HCT116 (cell line): ENCODE measurements around the gene CELF4. TPM values are rescaled to one million over a fixed set of nuclear protein-coding genes. Genes with fewer than 3 reads are reported as not detected.

ENCODE experiments used
- ATAC-seq: fragments of 200-7000 bp; cut with Tn5 transposase; 2 replicates; pipeline ENCODE4 v1.9.1; 2020; ENCODE audit warnings: mild to moderate bottlenecking, moderate library complexity
- BruUV-seq: library from RNA; stranded (reverse); fragments of 400-500 nt; replicated peaks from 2 replicates; lab custom pipeline; 2021; lab: Mats Ljungman, UMichigan
- CTCF ChIA-PET: fragments of 300-600 bp; sonication (Branson Sonifier 250); formaldehyde crosslinking; loops from one replicate; lab custom pipeline; 2021; ENCODE audit warnings: antibody characterized with exemption; lab: Charles Lee
- POLR2A ChIA-PET: fragments of 300-600, 350-600 bp; sonication (Branson Sonifier 250); formaldehyde crosslinking; loops from one replicate; lab custom pipeline; 2021; ENCODE audit warnings: antibody characterized with exemption; lab: Charles Lee
- RAD21 ChIA-PET, 2 experiments: fragments of 300-600 bp; sonication (Branson Sonifier 250); formaldehyde crosslinking; loops; one replicate each; lab custom pipeline; 2023; ENCODE audit warnings: low total read pairs in 2 of 2; ENCODE audit not compliant: uncharacterized antibody in 2 of 2, unreplicated experiment in 2 of 2, low non-redundant PET in 1 of 2; lab: Charles Lee
- DNase-seq: peaks from one replicate; pipeline ENCODE4 v3.0.0-alpha.2; 2010; ENCODE audit warnings: low read depth, low spot score
- H2AFZ ChIP-seq: fragments of 200-600 bp; shearing (Covaris generic), sonication (generic); 2 replicates; pipeline ENCODE4 v1.6.1; 2017; ENCODE audit warnings: low read depth, mixed run types, mixed read lengths, antibody characterized with exemption, low read length; ENCODE audit not compliant: poor library complexity, severe bottlenecking
- H3K27ac ChIP-seq: 2 replicates; pipeline ENCODE4 v1.5.1; 2012; ENCODE audit warnings: low read depth, low read length
- H3K27me3 ChIP-seq: fragments of 200-600 bp; sonication (generic); 2 replicates; pipeline ENCODE4 v1.6.1; 2016; ENCODE audit warnings: mixed run types, low read length, mixed read lengths; ENCODE audit not compliant: insufficient read depth
- H3K36me3 ChIP-seq, 2 experiments: fragments of 200-500 bp in 1 of 2; fragments of 200-600 bp in 1 of 2; sonication (Bioruptor generic) in 1 of 2; sonication (generic) in 1 of 2; 2 replicates each; pipeline versions ENCODE4 v1.5.1 to v1.6.1; 2014 to 2016; ENCODE audit warnings: low read length in 2 of 2, inconsistent platforms in 1 of 2, mixed read lengths in 1 of 2, mixed run types in 1 of 2; ENCODE audit not compliant: insufficient read depth in 2 of 2, control insufficient read depth in 1 of 2
- H3K4me1 ChIP-seq, 2 experiments: fragments of 200-600 bp in 1 of 2; sonication (generic) in 1 of 2; 2 replicates each; pipeline versions ENCODE4 v1.5.1 to v1.6.1; 2012 to 2017; ENCODE audit warnings: low read length in 2 of 2, inconsistent platforms in 1 of 2, mild to moderate bottlenecking in 1 of 2, mixed read lengths in 1 of 2, mixed run types in 1 of 2, moderate library complexity in 1 of 2; ENCODE audit not compliant: insufficient read depth in 2 of 2, control insufficient read depth in 1 of 2
- H3K4me2 ChIP-seq: fragments of 200-600 bp; sonication (generic); 2 replicates; pipeline ENCODE4 v1.6.1; 2017; ENCODE audit warnings: mixed run types, low read length, mixed read lengths
- H3K4me3 ChIP-seq, 2 experiments: fragments of 200-600 bp in 1 of 2; sonication (generic) in 1 of 2; replicated peaks in 1 of 2; 2 replicates each; pipeline ENCODE4 v1.5.1; 2011 to 2016; ENCODE audit warnings: low read length in 2 of 2, control low read depth in 1 of 2, low read depth in 1 of 2, mild to moderate bottlenecking in 1 of 2, mixed read lengths in 1 of 2, mixed run types in 1 of 2
- H3K79me2 ChIP-seq: fragments of 200-600 bp; sonication (generic); 2 replicates; pipeline ENCODE4 v1.6.1; 2017; ENCODE audit warnings: mild to moderate bottlenecking, mixed run types, low read length, moderate library complexity, mixed read lengths; ENCODE audit not compliant: insufficient read depth
- H3K9ac ChIP-seq: fragments of 200-600 bp; sonication (generic); 2 replicates; pipeline ENCODE4 v1.6.1; 2016; ENCODE audit warnings: low read length, mixed read lengths
- H3K9me2 ChIP-seq: fragments of 200-600 bp; sonication (generic), shearing (Covaris generic); 2 replicates; pipeline ENCODE4 v1.6.1; 2017; ENCODE audit warnings: mixed run types, mild to moderate bottlenecking, moderate library complexity; ENCODE audit not compliant: insufficient read depth
- H3K9me3 ChIP-seq, 2 experiments: fragments of 200-500 bp in 1 of 2; fragments of 200-600 bp in 1 of 2; sonication (Bioruptor generic) in 1 of 2; sonication (generic) in 1 of 2; 2 replicates each; pipeline ENCODE4 v1.6.1; 2014 to 2017; ENCODE audit warnings: low read length in 2 of 2, mixed read lengths in 2 of 2, inconsistent platforms in 1 of 2, low read depth in 1 of 2, mild to moderate bottlenecking in 1 of 2, mixed run types in 1 of 2, moderate library complexity in 1 of 2; ENCODE audit not compliant: control insufficient read depth in 1 of 2, insufficient read depth in 1 of 2
- H4K20me1 ChIP-seq: fragments of 200-600 bp; sonication (generic), shearing (Covaris generic); 2 replicates; pipeline ENCODE4 v1.6.1; 2017; ENCODE audit warnings: mixed run types, mild to moderate bottlenecking, moderate library complexity; ENCODE audit not compliant: insufficient read depth
- CEBPB ChIP-seq: IDR thresholded peaks from 2 replicates; pipeline ENCODE4 v1.6.1; 2012; ENCODE audit warnings: low read depth
- FOSL1 ChIP-seq: IDR thresholded peaks from 2 replicates; pipeline ENCODE4 v1.6.1; 2012; ENCODE audit warnings: low read depth
- JUND ChIP-seq: IDR thresholded peaks from 2 replicates; pipeline ENCODE4 v1.6.1; 2012
- RAD21 ChIP-seq: IDR thresholded peaks from 2 replicates; pipeline ENCODE4 v1.6.1; 2012; ENCODE audit warnings: low read depth, mild to moderate bottlenecking
- SP1 ChIP-seq: IDR thresholded peaks from 2 replicates; pipeline ENCODE4 v1.6.1; 2012; ENCODE audit warnings: low read depth
- ZFX ChIP-seq: fragments of 450-650 bp; IDR thresholded peaks from 2 replicates; pipeline ENCODE4 v1.6.1; 2017
- intact Hi-C: fragments of 100-400 bp; cut with micrococcal nuclease; formaldehyde crosslinking; loops from 2 replicates; pipeline ENCODE4 v1.10.0; 2022
- total RNA-seq: library from RNA; stranded (reverse); gene quantifications from one replicate; pipeline ENCODE4 v1.2.1, GENCODE V29; 2021; ENCODE audit not compliant: unreplicated experiment
- TF ChIP-seq, protein P1 (sequence below): IDR thresholded peaks from 2 replicates; pipeline ENCODE4 v1.6.1; 2012; ENCODE audit warnings: low read depth
- TF ChIP-seq, protein P2 (sequence below): IDR thresholded peaks from 2 replicates; pipeline ENCODE4 v1.6.1; 2011; ENCODE audit warnings: mild to moderate bottlenecking, low read length, moderate library complexity; ENCODE audit not compliant: insufficient replicate concordance; ENCODE audit errors: extremely low read depth
- TF ChIP-seq, protein P3 (sequence below): IDR thresholded peaks from 2 replicates; pipeline ENCODE4 v1.6.1; 2012

The CELF4 gene
- total RNA-seq, 1 experiment from 2014 or later = not detected

DNA sequence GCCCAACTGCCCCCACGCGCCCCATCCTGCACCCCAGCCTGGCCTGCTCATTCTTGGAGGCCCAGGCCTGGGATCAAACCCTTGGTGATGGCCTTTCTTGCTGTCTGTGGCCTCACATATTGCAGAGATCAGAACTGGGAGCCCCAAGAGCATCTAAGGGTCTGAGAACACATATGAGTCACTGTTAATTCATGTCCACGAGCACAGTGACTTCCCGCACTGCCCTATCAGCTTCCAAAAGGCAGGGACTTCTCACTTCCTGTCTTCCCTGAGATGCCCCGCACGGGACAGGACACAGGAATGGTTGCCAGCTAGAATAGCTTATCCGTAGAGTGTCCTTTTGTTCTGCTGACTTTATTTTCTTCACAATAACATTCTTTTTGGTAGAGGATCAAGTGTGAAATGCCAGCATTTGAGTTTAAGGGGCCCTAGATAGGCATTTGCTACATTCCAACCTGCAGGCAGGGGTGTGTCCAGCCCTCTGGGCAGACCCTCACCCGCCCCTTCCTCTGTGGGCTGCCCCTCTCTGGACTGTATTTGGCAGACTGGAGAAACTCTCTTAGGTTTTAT, 21.1 kb upstream of the CELF4 start:
- ChIA-PET POLR2A (no interaction called here), RAD21 (no interaction called here), CTCF (no interaction called here)
- Histone ChIP-seq H3K4me2 (no peak overlapping the region), H3K4me1 (no peaks in the 10 kb centered on the region), H3K9ac (no peak overlapping the region), H3K27ac (no peak overlapping the region), H2AFZ (no peak overlapping the region), H3K79me2 (no peaks in the 10 kb centered on the region), H3K27me3 (peaks cover 27% of the 10 kb centered on the region; the same call in 1 of the 2 replicates), H3K36me3 (no peaks in the 10 kb centered on the region), H3K9me2 (no peaks in the 10 kb centered on the region), H4K20me1 (no peaks in the 10 kb centered on the region), H3K9me3 (no peaks in the 10 kb centered on the region), H3K4me3 (no peak overlapping the region)
- intact Hi-C loops = no loop called here
- TF ChIP-seq, protein P1, sequence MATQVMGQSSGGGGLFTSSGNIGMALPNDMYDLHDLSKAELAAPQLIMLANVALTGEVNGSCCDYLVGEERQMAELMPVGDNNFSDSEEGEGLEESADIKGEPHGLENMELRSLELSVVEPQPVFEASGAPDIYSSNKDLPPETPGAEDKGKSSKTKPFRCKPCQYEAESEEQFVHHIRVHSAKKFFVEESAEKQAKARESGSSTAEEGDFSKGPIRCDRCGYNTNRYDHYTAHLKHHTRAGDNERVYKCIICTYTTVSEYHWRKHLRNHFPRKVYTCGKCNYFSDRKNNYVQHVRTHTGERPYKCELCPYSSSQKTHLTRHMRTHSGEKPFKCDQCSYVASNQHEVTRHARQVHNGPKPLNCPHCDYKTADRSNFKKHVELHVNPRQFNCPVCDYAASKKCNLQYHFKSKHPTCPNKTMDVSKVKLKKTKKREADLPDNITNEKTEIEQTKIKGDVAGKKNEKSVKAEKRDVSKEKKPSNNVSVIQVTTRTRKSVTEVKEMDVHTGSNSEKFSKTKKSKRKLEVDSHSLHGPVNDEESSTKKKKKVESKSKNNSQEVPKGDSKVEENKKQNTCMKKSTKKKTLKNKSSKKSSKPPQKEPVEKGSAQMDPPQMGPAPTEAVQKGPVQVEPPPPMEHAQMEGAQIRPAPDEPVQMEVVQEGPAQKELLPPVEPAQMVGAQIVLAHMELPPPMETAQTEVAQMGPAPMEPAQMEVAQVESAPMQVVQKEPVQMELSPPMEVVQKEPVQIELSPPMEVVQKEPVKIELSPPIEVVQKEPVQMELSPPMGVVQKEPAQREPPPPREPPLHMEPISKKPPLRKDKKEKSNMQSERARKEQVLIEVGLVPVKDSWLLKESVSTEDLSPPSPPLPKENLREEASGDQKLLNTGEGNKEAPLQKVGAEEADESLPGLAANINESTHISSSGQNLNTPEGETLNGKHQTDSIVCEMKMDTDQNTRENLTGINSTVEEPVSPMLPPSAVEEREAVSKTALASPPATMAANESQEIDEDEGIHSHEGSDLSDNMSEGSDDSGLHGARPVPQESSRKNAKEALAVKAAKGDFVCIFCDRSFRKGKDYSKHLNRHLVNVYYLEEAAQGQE = no peak
- TF ChIP-seq SP1 (no peak), RAD21 (no peak), FOSL1 (no peak), ZFX (no peak), CEBPB (no peak), JUND (no peak)
- TF ChIP-seq, protein P2, sequence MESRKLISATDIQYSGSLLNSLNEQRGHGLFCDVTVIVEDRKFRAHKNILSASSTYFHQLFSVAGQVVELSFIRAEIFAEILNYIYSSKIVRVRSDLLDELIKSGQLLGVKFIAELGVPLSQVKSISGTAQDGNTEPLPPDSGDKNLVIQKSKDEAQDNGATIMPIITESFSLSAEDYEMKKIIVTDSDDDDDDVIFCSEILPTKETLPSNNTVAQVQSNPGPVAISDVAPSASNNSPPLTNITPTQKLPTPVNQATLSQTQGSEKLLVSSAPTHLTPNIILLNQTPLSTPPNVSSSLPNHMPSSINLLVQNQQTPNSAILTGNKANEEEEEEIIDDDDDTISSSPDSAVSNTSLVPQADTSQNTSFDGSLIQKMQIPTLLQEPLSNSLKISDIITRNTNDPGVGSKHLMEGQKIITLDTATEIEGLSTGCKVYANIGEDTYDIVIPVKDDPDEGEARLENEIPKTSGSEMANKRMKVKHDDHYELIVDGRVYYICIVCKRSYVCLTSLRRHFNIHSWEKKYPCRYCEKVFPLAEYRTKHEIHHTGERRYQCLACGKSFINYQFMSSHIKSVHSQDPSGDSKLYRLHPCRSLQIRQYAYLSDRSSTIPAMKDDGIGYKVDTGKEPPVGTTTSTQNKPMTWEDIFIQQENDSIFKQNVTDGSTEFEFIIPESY = no peak
- TF ChIP-seq, protein P3, sequence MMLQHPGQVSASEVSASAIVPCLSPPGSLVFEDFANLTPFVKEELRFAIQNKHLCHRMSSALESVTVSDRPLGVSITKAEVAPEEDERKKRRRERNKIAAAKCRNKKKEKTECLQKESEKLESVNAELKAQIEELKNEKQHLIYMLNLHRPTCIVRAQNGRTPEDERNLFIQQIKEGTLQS = no peak
- no peak for DNase-seq
- BruUV-seq = no TSS peak
- no peak for ATAC-seq
